Measurements from ENCODE around the gene ITGB6. TPM values are rescaled to one million over a fixed set of nuclear protein-coding genes. Genes with fewer than 3 reads are reported as not detected.

ITGB6 gene
- total RNA-seq, 6 experiments from 2014 or later, result 0.11 to 0.68 (median 0.44) TPM; not detected in 2

- 67% methylated on average over 4 of the region's 4 CpGs for WGBS (ENCODE audit: insufficient coverage, low coverage, low lambda C conversion rate, missing lambda C conversion rate)
- no peak overlapping the region for H3K27ac ChIP-seq
- no peaks in the 10 kb centered on the region for H3K4me1 ChIP-seq
- no peak for ATAC-seq
- no peaks in the 10 kb centered on the region for H3K27me3 ChIP-seq
- no peak overlapping the region for H3K4me3 ChIP-seq
- intact Hi-C loops (cut with DNase I), result no loop called here
- DNase-seq, result no peak
- H3K36me3 ChIP-seq, result no peaks in the 10 kb centered on the region
- H3K9me3 ChIP-seq, result no peaks in the 10 kb centered on the region
- TF ChIP-seq POLR2A (IDR thresholded peaks at IDR 0.05) (no peak), CTCF (IDR thresholded peaks at IDR 0.05) (no peak)
Measured at GRCh38 chr2:160141419-160141818, 58.7 kb downstream of the ITGB6 start.

- ATAC-seq, result no peak
- WGBS (ENCODE audit: insufficient coverage, low coverage, low lambda C conversion rate, missing lambda C conversion rate), result 63% methylated on average over 4 of the region's 4 CpGs
Measured at GRCh38 chr2:160140471-160140870, 59.6 kb downstream of the ITGB6 start.

GRCh38 chr2:160139991-160140390 is 60.1 kb downstream of the ITGB6 start:
- WGBS (ENCODE audit: insufficient coverage, low coverage, low lambda C conversion rate, missing lambda C conversion rate), result 75% methylated on average over 1 of the region's 1 CpG
- ATAC-seq (no peak), DNase-seq (no peak)
- Histone ChIP-seq H3K4me1 (no peaks in the 10 kb centered on the region), H3K36me3 (no peaks in the 10 kb centered on the region), H3K27me3 (no peaks in the 10 kb centered on the region), H3K4me3 (no peak overlapping the region), H3K27ac (no peak overlapping the region), H3K9me3 (no peaks in the 10 kb centered on the region)
- intact Hi-C loops (cut with DNase I), result no loop called here
- TF ChIP-seq CTCF (IDR thresholded peaks at IDR 0.05) (no peak), POLR2A (IDR thresholded peaks at IDR 0.05) (no peak)

More at GRCh38 chr2:160140471-160140870, 59.6 kb downstream of the ITGB6 start:
- DNase-seq, result no peak
- Histone ChIP-seq H3K27me3 (no peaks in the 10 kb centered on the region), H3K4me1 (no peaks in the 10 kb centered on the region), H3K36me3 (no peaks in the 10 kb centered on the region), H3K27ac (no peak overlapping the region), H3K4me3 (no peak overlapping the region), H3K9me3 (no peaks in the 10 kb centered on the region)
- intact Hi-C loops (cut with DNase I), result no loop called here
- no peak for TF ChIP-seq POLR2A (IDR thresholded peaks at IDR 0.05)
- TF ChIP-seq CTCF (IDR thresholded peaks at IDR 0.05), result no peak

GRCh38 chr2:160139350-160139749 is 60.7 kb downstream of the ITGB6 start:
- no peak for TF ChIP-seq POLR2A (IDR thresholded peaks at IDR 0.05)
- TF ChIP-seq CTCF (IDR thresholded peaks at IDR 0.05), result no peak
- intact Hi-C loops (cut with DNase I), result no loop called here

GRCh38 chr2:160138406-160138805 is 61.7 kb downstream of the ITGB6 start:
- Histone ChIP-seq H3K27me3 (no peaks in the 10 kb centered on the region), H3K4me3 (no peak overlapping the region), H3K27ac (no peak overlapping the region), H3K36me3 (no peaks in the 10 kb centered on the region), H3K4me1 (no peaks in the 10 kb centered on the region), H3K9me3 (no peaks in the 10 kb centered on the region)
- intact Hi-C loops (cut with DNase I), result no loop called here
- ATAC-seq (no peak), DNase-seq (no peak)
- TF ChIP-seq CTCF (IDR thresholded peaks at IDR 0.05) (no peak), POLR2A (IDR thresholded peaks at IDR 0.05) (no peak)
- WGBS (ENCODE audit: insufficient coverage, low coverage, low lambda C conversion rate, missing lambda C conversion rate), result 75% methylated on average over 1 of the region's 1 CpG

More at GRCh38 chr2:160139350-160139749, 60.7 kb downstream of the ITGB6 start:
- no peaks in the 10 kb centered on the region for H3K4me1 ChIP-seq
- no peak overlapping the region for H3K4me3 ChIP-seq
- no peaks in the 10 kb centered on the region for H3K9me3 ChIP-seq
- DNase-seq, result no peak
- H3K27ac ChIP-seq, result no peak overlapping the region
- no peak for ATAC-seq
- no peaks in the 10 kb centered on the region for H3K36me3 ChIP-seq
- H3K27me3 ChIP-seq, result no peaks in the 10 kb centered on the region

All from right lobe of liver (tissue), 6 donors.